COLO668 (cell line): ENCODE results near the gene FRMD4A.
A peak's percentile ranks its signal among the peaks of the same experiment; 100 is the strongest.

ENCODE experiments used
- DNase-seq: peaks from one replicate; lab custom pipeline; 2025; ENCODE audit not compliant: unreplicated experiment; lab: John Stamatoyannopoulos, UW

FRMD4A gene

DNA sequence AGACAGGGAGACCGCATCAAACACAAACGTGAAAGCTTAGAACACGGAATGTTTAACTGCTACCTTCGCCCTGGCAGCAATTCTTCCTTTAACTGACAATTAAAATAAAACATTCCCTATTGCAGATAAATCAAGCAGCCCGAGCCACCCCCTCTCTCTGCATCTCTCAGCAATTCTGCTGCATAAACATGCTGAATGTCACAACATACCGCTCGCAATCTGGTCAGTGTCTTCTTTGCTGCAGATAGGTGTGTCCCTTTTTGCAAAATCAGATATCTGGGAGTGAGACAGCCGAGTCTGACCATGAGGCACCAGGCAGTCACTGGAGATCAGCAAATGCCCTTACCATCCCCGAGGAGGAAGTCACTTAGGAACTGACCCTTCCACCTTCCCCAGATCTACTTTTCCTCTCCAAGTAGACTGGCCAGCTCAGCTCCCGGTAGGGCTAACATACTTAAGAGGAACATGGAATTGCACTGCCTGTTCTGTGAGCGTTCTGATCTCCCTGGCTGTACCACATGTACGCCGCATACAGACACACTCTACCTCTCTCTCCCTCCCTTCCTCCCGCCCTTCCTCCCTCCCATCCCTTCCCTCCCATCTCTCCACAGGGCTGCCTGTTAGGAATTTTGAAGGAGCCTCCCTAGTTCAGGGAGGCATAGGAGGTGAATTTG, at the start of gene FRMD4A:
Gene FRMD4A (minus strand): TSS at position 537 of the 674 bp plus-strand sequence.
- DNase-seq: no peak

DNA sequence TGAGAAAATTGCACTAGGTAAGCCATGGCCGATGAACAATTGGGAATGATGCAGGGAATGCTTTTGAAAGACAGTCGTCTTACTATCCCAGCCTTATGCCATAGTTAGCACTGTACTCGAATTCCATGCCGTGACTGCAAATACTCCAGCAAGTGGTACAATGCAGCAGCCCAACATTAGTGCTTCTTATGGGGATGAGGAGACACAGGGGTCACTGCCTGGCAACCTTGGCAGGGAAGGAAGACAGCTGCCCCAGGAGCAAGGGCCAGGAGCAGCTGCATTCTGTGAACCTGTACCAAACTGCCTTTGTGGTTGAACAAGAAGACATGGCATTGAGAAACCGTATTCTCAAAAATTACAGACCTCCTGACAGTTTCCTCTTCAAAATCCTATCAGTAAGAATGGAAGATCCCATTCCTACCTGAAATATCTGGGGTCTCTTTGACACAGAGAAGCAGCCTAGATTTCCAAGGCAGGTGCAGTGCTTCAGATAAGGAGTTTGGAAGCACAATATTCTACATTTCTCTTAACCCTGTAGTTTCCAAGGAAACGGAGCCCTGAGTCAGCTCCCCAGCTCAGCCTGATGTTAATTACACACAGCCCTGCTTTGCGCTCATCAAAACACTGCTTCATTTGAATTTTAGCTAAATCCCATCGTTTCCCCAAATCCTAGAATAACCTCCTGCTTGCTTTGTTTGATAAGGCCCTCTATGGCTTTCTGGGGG, 49.0 kb upstream of the FRMD4A start:
- no peak for DNase-seq

DNA sequence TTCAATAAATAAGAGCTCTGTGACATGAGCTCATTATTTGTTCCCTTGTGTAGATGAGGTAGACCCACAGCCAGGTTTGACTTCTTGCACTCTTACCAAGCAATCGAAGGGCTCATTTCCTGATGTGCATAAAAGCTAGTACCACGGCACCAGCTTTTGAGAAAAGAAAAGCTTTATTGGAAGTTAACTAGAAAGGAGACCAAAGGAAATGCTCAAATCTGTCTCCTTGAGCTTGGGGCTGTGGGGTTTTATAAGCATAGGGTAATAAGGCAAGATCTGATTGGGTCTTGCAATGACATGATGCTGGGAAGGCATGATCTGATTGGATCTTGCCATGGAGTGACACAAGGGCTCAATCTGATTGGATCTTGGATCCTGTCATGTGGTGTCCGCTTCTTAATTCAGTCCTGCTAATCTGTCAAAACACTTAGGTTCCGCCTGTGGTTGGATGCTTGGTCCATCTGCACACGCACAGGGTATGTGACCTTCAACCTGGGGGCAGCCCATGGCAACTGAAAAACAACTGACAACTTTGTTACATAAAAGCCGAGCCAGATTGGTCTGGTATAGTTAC, 47.8 kb upstream of the FRMD4A start:
- DNase-seq: no peak

DNA sequence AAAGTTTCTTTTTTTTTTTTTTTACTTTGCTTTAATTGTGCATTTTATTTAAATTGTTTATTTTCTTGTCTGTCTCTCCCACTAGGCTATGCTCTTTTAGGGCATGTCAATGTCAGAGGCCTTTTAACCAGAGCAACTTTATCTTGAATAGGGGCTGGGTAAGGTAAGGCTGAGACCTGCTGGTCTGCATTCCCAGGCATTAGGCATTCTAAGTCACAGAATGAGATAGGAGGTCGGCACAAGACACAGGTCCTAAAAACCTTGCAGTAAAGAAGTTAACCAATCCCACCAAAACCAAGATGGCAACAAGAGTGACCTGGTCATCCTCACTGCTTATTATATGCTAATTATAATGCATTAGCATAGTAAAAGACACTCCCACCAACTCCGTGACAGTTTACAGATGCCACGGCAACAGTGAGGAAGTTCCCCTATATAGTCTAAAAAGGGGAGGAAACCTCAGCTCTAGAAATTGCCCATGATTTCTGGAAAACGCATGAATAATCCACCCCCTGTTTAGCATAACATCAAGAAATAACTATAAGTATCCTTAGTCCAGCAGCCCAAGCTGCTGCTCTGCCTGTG, 47.0 kb upstream of the FRMD4A start:
- DNase-seq: no peak

DNA sequence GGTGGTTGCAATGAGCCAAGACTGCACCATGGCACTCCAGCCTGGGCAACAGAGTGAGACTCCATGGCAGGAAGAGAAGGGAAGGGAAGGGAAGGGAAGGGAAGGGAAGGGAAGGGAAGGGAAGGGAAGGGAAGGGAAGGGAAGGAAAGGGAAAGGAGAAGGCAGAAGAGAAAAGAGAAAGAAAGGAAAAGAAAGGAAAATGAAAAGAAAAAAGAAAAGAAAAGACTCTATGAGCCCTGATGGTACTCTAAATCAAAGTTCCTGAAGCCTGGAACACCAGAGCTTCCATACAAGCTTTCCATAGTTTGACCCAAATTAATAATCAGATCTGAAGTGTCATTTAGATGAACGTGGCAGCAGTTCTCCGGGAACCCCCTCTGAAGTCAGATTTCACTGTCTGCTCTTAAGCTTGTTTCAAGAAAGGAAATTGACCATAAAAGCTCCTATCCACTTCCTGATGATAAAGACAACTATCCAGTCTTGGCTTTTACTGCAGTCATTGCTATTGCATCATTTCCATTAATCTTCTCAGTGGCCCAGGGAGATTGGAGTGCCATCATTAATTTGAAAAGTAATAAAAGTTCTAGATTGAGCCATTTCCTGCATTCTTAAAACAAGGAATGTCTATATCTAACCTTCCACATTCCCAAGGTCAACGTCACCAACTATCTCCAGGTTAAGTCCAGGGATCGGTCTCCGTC, 44.2 kb upstream of the FRMD4A start:
- DNase-seq: no peak

DNA sequence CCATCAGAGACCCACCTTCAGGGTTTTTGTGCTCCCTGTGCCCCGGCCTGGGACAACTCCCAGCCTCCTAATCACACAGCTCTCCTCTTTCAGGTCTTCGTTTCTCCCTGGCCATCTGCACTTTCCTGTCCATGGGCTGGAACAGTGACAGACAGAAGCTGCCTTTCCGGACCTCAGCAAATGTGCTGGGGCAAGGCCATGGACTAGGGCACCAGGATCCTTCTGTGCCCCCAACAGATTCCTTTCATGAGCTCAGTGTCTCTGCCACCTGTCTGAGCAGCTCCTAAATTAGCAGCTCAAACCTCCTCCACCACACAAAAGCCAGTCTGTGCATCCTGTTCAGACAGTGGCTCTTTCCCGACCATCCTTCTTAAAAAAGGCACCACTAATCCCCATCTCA, 41.9 kb upstream of the FRMD4A start:
- DNase-seq: no peak

DNA sequence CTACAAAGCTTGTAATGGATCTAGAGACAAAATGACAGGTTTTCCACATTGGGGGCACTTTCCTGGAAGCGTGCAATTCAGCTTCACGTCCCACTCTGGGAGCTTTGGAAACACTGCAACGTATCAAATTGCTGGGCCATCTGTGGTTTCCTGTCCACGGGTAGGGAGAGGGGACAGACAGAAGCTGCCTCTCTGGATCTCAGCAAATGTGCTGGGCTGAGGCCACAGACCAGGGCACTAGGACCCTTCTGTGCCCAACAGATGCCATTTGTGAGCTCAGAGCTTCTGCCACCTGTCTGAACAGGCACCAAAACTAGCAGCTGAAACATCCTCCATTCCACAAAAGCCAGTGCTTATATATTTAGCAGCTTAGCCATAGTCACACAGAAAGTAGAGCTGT, 40.9 kb upstream of the FRMD4A start:
- DNase-seq: peak; percentile 3

DNA sequence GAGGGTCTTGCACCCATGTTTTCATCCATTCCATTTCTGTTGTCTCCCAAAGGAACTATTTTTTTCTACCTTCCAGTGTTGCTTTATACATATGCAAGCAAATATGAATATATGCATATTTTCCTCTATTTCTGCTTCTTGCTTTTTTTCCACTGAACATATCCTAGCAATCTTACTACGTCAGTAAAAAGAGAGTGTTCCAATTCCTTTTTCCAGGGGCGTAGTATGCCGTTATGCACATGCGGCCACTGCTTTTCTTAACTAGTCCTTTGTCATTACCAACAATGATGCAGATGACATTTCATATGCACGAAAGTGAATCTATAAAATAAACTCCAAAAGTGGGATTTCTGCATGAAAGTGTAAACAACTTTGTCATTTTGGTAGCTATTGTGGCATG, 40.2 kb upstream of the FRMD4A start:
- no peak for DNase-seq

DNA sequence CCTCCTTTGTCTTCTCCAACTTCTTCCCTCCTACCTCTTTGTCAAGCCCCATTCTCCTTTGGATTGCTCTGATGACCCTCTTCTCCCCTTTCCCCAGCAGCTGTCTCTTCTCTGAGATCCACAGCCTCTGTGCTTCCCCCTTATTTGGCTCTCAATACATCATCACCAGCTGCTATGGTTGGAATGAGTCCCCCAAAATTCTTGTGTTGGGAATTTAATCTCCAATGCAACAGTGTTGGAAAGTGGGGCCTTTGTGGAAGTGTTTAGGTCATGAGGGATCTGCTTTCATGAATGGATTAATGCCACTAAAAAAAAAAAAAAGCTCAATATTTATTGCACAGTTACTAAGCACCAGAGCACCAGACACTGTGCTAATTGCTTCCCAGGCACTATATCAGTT, 39.2 kb upstream of the FRMD4A start:
- DNase-seq: no peak

DNA sequence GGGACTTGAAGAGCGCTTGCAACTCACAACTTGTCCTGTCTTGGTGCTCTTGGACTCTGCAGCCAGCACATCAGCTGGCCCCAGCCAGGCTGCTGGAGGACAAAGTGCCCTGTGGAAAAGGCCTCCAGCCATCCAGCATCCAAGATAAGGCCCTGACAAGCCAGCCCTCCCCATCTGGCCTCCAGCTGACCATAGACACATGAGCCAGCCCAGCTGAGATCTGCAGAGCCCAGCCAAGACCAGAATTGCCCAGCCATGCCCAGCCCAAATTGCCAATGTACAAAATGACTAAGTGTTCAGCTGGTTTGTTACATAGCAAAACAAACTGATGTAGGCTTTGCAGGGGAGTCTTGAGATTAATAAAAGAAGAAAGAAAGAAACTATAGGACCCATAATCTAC, 36.0 kb upstream of the FRMD4A start:
- DNase-seq: no peak

DNA sequence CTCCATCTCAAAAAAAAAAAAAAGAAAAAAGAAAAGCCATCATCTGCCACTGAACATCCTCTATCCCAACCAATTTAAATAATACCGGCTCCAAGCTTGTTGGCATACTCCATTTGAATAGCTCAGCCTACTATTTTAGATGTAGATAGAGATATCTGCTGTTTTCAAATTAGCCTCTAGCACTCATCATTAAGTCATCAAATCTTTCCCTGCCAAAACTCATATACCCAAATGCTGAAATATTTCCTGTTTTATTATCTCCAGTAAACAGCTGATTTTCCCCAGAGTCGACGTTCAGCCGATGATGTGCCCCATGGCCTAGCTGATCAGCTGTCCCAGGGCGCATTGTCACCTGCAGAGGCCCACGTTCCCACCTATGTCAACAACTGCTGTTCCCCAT, 34.5 kb upstream of the FRMD4A start:
- DNase-seq: peak; percentile 46

DNA sequence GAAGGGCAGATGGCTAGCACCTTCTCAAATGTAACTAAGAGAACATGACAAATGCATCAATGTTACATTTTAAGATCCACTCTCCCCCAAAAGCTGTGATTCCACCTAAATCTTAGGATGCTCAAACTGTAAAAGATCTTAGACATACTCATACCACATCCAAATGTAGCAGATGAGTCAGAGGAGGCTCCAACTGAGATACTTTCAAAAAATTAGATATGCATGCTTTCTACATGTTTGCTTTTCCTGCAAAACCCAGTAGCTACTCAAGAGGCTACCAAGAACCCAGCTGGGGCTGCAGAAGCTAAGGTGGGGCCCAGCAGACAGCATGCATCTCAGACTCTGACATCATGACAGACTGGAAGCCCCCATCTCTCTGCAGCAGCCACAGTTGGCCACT, 31.4 kb upstream of the FRMD4A start:
- DNase-seq: no peak

DNA sequence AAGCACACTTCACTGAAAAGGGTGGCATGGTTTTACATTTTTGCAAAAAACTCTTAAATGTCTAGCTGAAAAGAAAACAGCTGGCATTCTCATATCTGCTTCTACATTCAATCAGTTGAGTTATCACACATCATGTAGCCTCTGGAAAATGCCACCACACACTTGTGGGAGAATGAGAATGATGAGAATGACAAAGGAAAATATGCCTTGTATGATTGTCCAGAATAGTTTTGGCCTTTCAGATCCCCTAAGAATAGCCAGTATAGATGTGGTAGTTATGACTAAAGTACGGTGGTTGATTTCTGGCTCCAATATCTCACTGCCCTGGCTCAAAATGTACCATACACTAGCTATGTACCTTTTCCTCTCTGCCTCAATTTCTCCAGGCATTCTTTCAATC, 30.2 kb upstream of the FRMD4A start:
- no peak for DNase-seq

DNA sequence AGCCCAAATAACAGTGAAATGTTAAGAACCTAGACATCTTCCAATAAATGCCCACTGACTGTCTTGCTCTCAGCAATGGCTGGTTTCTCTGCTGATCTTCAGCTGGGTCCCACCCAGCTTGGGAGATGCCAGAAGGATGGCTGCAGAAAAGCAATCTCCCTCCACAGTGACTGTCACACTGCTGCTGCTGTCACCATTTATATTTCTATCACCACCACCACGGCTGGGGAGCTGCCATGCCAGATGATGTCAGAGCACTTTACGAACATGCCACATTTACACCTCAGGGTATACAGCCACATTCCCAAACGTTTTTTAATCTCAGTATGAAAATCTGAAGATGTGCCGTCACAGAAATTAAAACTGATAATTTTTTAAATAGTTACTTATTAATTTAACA, 29.8 kb upstream of the FRMD4A start:
- DNase-seq: no peak

DNA sequence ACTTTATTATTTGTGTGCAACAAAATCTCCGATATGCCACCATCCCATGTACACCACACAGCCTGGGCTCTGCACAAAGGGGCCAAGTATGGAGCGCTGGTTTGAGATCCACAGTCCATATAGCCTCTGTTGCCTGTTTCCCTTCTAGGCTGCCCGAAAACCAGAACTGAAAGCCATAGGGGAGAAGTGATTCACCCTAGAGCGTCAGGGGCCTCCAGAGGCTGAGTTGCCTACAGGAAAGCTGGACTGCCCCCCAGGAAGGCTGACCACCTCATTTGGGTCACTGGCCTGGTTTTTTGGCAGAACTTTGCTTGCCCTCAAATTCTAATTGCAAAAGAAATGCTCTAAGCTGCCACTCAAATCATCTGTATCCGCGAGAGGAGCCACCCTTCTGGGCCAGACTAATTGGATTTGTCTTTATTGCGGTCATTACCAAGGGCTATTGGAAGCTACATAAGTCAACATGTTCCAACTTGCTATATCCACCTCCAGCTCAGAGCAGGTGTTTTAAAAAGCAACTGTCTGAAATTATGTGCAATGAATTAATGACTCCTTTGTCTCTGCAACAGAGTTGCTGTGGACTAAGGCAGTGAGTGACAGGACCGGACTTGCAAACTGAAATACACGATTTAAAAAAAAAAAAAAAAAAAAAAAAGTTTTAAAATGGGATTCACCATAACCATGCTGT, 28.3 kb upstream of the FRMD4A start:
- DNase-seq: peak; percentile 8

DNA sequence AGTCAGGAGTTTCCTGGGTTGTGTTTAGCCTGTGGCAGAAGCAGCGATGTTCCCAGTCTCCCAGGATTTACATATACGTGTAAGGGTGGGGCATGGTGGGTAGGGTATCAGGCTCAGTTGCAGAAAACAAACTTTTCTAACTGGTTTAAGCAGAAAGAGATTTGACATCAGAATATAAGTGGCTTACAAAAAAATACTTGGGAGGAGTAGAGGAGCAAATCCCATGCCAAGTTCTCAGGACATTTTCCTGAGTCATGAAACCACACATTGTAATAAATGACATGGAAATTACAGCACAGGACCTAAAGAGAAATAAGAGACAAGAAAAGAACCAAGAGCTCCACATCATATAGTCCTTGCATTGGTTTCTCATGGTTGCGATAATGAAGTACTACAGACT, 26.2 kb upstream of the FRMD4A start:
- no peak for DNase-seq

DNA sequence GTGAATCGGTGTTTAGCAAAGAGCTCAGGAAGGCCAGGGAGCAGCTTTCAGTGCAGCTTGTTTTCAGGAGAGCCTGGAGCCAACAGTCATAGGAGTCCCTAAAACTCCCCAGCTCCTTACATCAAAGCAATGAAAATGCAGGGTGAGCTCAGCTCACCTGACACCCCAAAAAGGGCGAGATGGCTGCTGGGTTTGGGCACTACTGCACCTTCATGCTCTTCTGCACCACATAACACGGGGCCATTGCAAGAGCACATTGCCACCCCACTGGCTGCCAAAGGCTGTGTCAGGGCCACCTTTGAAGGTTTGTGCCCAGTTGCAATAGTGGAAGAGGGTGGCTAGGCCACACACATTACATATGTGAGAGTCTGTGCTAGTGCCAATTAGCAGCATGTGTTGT, 25.0 kb upstream of the FRMD4A start:
- no peak for DNase-seq

DNA sequence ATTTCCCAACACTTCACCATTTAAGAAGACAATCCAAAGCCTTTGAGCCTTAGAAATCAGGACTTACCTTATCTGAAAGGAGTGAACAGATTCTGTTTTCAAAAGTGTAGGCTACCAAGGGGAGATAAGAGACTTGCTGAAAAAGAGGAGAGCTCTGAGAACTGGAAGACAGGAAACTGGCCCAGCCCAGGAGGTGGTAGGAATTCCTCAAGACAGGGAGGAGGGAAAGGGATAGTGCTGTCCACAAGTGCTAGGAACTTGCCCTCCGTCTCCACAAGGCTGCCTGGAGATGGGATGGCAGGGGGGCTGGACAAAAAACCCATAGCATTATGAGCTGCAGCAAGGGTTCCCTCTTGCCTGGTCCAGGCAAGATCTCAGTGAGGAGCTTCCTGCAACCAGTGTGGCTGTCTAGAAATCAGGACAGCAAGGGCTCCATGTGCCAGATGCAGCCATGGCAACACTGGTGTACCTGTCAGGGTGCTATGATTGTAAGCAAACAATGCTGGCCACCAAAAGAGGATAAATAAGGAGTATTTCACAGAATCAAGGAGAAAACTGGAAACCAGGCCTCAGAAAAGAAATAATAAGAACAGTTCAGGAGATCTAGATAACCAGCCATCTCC, 22.7 kb upstream of the FRMD4A start:
- no peak for DNase-seq

DNA sequence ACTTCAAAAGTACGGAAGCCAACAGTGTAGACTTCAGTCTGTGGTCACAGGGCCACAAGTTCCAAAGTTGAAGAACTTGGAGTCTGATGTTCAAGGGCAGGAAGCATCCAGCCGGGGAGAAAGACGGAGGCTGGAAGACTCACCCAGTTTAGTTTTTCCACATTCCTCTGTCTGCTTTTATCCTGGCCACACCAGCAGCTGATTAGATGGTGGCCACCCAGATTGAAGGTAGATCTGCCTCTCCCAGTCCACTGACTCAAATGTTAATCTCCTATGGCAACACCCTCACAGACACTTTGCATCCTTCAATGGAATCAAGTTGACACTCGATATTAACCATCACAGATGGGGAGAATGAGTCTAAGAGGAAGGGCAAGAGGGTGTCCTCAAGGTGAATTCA, 19.3 kb upstream of the FRMD4A start:
- DNase-seq: no peak

DNA sequence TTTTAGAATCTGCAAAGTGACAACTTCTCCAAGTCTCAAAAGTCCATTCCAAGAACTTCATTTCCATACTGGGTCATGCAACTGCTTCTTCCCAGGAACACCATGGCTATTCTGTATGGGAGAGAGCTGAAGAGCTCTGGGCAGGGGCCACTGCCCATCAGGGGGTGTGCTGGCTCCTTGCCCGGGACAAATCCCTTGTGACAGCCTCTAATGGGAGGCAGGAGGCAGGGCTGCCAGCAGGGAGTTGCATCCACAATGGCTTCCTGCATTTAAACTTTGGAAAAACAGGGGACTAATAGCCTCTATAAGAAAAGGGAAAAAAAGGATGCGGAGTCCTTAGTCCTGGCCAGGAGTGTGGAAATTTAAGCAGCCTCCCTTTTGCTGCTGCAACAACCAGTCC, 18.4 kb upstream of the FRMD4A start:
- no peak for DNase-seq

DNA sequence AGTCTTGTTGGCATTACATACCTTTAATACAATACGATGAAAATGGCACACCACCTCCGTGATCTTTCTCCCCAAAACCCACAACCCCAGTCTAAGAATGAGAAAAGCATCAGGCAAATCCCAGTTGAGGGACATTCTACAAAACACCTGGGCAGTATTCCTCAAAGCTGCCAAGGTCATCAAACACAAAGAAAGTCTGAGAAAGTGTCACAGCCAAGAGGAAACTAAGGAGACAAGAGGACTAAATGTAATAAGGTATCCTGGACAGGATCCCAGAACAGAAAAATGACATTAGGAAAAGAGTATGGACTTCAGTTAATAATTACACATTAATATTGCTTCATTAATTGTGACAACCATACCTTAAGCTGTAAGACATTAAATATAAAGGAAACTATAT, 14.5 kb upstream of the FRMD4A start:
- DNase-seq: no peak
